ENCODE measurements around the gene SZRD1.

SZRD1 gene

GRCh38 chr1:16420424-16421118 is 53.5 kb downstream of the SZRD1 start:
- H3K4me3 ChIP-seq (ENCODE audit: low read length): peak overlapping the region; percentile 58
- H3K9ac ChIP-seq (ENCODE audit: low read length): no peak overlapping the region
- H2AFZ ChIP-seq (ENCODE audit: low read depth, low read length): peak overlapping the region; percentile 54; the same call in 1 of the 2 replicates
- H4K20me1 ChIP-seq (ENCODE audit: insufficient read depth, low read length): no peaks in the 10 kb centered on the region
- no peak overlapping the region for H3K27ac ChIP-seq (ENCODE audit: low read length)
- no peaks in the 10 kb centered on the region for H3K27me3 ChIP-seq (ENCODE audit: low read depth, low read length)
- H3K4me2 ChIP-seq (ENCODE audit: low read length): peak overlapping the region; percentile 77
- no peak for TF ChIP-seq EZH2phosphoT487 (IDR thresholded peaks at IDR 0.05; ENCODE audit: low read depth)
- no peak for TF ChIP-seq CTCF (IDR thresholded peaks at IDR 0.05; ENCODE audit: low read depth, low read length)
- no peaks in the 10 kb centered on the region for H3K9me3 ChIP-seq (ENCODE audit: insufficient read depth, low read length)
- H3K36me3 ChIP-seq (replicated peaks; ENCODE audit: low read depth, low read length): no peaks in the 10 kb centered on the region
- peaks cover 17% of the 10 kb centered on the region for H3K4me1 ChIP-seq (ENCODE audit: low read length)
- no peaks in the 10 kb centered on the region for H3K79me2 ChIP-seq (ENCODE audit: low read length)

- H3K27ac ChIP-seq (ENCODE audit: low read length): no peak overlapping the region
- H3K9me3 ChIP-seq (ENCODE audit: insufficient read depth, low read length): no peaks in the 10 kb centered on the region
- TF ChIP-seq EZH2phosphoT487 (IDR thresholded peaks at IDR 0.05; ENCODE audit: low read depth) (no peak), CTCF (IDR thresholded peaks at IDR 0.05; ENCODE audit: low read depth, low read length) (no peak)
- H3K36me3 ChIP-seq (replicated peaks; ENCODE audit: low read depth, low read length): no peaks in the 10 kb centered on the region
- peak overlapping the region; percentile 77 for H3K4me2 ChIP-seq (ENCODE audit: low read length)
- H3K9ac ChIP-seq (ENCODE audit: low read length): no peak overlapping the region
- H2AFZ ChIP-seq (ENCODE audit: low read depth, low read length): 0 out of 2 replicates have a peak overlapping the region, but pooled peaks have one; percentile 54
- H3K27me3 ChIP-seq (ENCODE audit: low read depth, low read length): no peaks in the 10 kb centered on the region
- peak overlapping the region; percentile 58 for H3K4me3 ChIP-seq (ENCODE audit: low read length)
- no peaks in the 10 kb centered on the region for H4K20me1 ChIP-seq (ENCODE audit: insufficient read depth, low read length)
- no peaks in the 10 kb centered on the region for H3K79me2 ChIP-seq (ENCODE audit: low read length)
- H3K4me1 ChIP-seq (ENCODE audit: low read length): peaks cover 21% of the 10 kb centered on the region
Measured at GRCh38 chr1:16421201-16421600, 54.2 kb downstream of the SZRD1 start.

GRCh38 chr1:16422041-16422440 is 55.0 kb downstream of the SZRD1 start:
- Histone ChIP-seq H3K79me2 (ENCODE audit: low read length) (no peaks in the 10 kb centered on the region), H3K9ac (ENCODE audit: low read length) (no peak overlapping the region), H4K20me1 (ENCODE audit: insufficient read depth, low read length) (no peaks in the 10 kb centered on the region), H3K4me2 (ENCODE audit: low read length) (no peak overlapping the region), H3K9me3 (ENCODE audit: insufficient read depth, low read length) (no peaks in the 10 kb centered on the region), H3K4me1 (ENCODE audit: low read length) (peaks cover 21% of the 10 kb centered on the region), H3K4me3 (ENCODE audit: low read length) (no peak overlapping the region), H2AFZ (ENCODE audit: low read depth, low read length) (no peak overlapping the region), H3K27me3 (ENCODE audit: low read depth, low read length) (no peaks in the 10 kb centered on the region), H3K36me3 (replicated peaks; ENCODE audit: low read depth, low read length) (no peaks in the 10 kb centered on the region), H3K27ac (ENCODE audit: low read length) (no peak overlapping the region)
- TF ChIP-seq EZH2phosphoT487 (IDR thresholded peaks at IDR 0.05; ENCODE audit: low read depth) (no peak), CTCF (IDR thresholded peaks at IDR 0.05; ENCODE audit: low read depth, low read length) (no peak)

- no peak overlapping the region for H3K9ac ChIP-seq (ENCODE audit: low read length)
- no peak overlapping the region for H3K27ac ChIP-seq (ENCODE audit: low read length)
- no peak overlapping the region for H3K4me2 ChIP-seq (ENCODE audit: low read length)
- H3K36me3 ChIP-seq (replicated peaks; ENCODE audit: low read depth, low read length): no peaks in the 10 kb centered on the region
- H3K4me1 ChIP-seq (ENCODE audit: low read length): peaks cover 18% of the 10 kb centered on the region
- no peaks in the 10 kb centered on the region for H3K9me3 ChIP-seq (ENCODE audit: insufficient read depth, low read length)
- no peaks in the 10 kb centered on the region for H3K79me2 ChIP-seq (ENCODE audit: low read length)
- H3K4me3 ChIP-seq (ENCODE audit: low read length): no peak overlapping the region
- no peak overlapping the region for H2AFZ ChIP-seq (ENCODE audit: low read depth, low read length)
- no peaks in the 10 kb centered on the region for H4K20me1 ChIP-seq (ENCODE audit: insufficient read depth, low read length)
- TF ChIP-seq EZH2phosphoT487 (IDR thresholded peaks at IDR 0.05; ENCODE audit: low read depth) (no peak), CTCF (IDR thresholded peaks at IDR 0.05; ENCODE audit: low read depth, low read length) (no peak)
- no peaks in the 10 kb centered on the region for H3K27me3 ChIP-seq (ENCODE audit: low read depth, low read length)
Measured at GRCh38 chr1:16425125-16426025, 58.3 kb downstream of the SZRD1 start.

Measured in OCI-LY3 (cell line).